Measurements from ENCODE around the gene LDHB.
"Not testable (repeated sequence)": the region's sequence is repeated elsewhere in the genome, so short reads cannot be mapped to it uniquely, and the experiment has no call there.

Gene LDHB

GRCh38 chr12:21607701-21608100, 49.9 kb downstream of the LDHB start:
- DNase-seq (ENCODE audit: low read depth) = no peak

GRCh38 chr12:21606175-21606574, 51.5 kb downstream of the LDHB start:
- no peak for DNase-seq (ENCODE audit: low read depth)

- no peak for DNase-seq (ENCODE audit: low read depth)
Observed at GRCh38 chr12:21604245-21605101, 53.2 kb downstream of the LDHB start, which contains the start of gene GYS2. TSS of gene GYS2 (minus strand) at chr12:21604847. CDS start at chr12:21604592, 255 bp downstream.

- no peak for DNase-seq (ENCODE audit: low read depth)
Observed at GRCh38 chr12:21602774-21603173, 54.9 kb downstream of the LDHB start.

- no peak for DNase-seq (ENCODE audit: low read depth)
Observed at GRCh38 chr12:21600196-21600595, 57.4 kb downstream of the LDHB start.

DNA sequence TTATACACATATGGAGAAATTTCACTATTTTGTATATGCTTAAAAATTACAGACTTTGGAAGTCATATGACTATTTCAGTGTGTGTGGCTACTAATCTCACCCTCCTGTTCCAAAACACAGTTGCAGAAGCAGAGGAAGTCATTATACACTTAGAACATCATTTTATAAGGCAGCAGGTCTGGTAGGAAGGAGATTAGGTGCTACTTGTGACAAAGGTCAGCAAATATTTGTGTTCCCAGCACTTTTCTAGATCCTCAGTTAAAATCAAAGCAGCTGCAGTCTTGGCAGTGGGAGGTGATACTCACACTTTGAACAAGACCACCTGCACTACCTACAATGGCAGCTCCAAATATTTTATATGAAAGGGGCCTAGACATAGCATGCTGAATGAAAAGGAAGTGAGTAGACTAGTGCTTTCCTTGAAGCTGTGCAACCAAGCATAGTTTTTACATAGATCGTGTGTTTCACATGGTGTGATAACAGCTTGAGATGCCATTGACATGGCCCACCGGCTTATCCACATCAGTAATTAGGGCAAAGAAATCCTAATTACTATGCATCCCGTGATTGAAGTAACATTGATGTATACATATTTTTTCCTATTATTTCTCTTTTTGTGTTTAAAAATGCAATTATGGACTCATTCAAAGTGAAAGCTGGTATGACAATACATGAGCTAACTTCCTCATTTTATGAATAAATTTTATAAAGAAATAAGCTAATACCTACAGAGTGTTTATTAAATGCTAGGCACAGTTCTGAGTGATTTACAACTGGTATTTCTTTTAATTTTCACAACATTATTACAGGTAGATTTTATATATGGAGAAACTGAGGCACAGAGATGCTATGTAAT, 58.3 kb downstream of the LDHB start:
- DNase-seq (ENCODE audit: low read depth) = no peak

- no peak for DNase-seq (ENCODE audit: low read depth)
Observed at GRCh38 chr12:21598651-21599050, 59.0 kb downstream of the LDHB start.

DNA sequence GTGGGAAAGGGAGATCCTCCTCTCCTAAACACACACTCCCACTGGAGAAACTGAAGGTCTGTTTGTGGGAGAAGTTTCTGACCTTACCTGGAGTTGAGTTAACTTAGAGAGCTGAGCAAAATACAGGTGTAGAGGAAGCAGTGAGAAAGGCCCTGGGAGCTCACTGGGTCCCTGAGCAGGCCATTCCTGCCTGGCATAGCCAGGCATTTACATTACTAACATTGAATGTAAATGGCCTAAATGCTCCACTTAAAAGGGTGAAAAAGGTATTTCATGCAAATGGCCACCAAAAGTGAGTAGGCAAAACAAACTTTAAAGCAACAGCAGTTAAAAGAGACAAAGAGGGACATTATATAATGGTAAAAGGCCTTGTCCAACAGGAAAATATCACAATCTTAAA, 62.3 kb downstream of the LDHB start:
- DNase-seq (ENCODE audit: low read depth) = not testable (repeated sequence)

DNA sequence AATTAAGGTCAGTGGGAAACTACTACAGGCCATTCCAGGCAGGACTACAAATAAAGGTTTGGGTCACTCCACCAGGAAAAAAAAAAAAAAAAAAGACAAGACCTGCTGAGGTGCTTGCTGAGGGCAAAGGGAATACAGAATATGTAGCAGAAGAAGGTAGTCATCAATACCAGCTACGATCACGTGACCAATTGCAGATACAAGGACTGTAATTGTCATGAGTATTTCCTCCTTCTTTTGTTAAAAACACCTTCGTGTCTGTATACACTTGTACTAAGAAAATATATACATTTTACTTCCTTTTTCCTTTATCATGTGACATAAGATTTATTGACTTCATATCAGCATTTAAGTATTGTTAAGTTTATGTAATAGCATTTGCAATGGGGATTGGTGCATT, 72.2 kb downstream of the LDHB start:
- DNase-seq (ENCODE audit: low read depth) = no peak

Data from T-helper 22 cell (primary cell).